ENCODE results near the gene IFNL2.

DNA sequence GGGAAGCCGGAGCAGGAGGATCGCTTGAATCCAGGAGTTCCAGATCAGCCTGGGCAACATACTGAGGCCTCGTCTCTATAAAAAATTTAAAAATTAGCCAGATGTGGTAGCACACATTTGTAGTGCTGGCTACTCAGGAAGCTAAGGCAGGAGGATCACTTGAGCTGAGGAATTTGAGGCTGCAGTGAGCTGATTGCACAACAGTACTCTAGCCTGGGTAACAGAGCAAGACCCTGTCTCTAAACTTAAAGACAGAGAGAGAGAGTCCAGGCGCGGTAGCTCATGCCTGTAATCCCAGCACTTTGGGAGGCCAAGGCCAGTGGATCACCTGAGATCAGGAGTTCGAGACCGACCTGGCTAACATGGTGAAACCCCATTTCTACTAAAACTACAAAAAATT, 27.8 kb upstream of the IFNL2 start:
- no peak for TF ChIP-seq CTCF (IDR thresholded peaks at IDR 0.05)
- TF ChIP-seq, protein P1, sequence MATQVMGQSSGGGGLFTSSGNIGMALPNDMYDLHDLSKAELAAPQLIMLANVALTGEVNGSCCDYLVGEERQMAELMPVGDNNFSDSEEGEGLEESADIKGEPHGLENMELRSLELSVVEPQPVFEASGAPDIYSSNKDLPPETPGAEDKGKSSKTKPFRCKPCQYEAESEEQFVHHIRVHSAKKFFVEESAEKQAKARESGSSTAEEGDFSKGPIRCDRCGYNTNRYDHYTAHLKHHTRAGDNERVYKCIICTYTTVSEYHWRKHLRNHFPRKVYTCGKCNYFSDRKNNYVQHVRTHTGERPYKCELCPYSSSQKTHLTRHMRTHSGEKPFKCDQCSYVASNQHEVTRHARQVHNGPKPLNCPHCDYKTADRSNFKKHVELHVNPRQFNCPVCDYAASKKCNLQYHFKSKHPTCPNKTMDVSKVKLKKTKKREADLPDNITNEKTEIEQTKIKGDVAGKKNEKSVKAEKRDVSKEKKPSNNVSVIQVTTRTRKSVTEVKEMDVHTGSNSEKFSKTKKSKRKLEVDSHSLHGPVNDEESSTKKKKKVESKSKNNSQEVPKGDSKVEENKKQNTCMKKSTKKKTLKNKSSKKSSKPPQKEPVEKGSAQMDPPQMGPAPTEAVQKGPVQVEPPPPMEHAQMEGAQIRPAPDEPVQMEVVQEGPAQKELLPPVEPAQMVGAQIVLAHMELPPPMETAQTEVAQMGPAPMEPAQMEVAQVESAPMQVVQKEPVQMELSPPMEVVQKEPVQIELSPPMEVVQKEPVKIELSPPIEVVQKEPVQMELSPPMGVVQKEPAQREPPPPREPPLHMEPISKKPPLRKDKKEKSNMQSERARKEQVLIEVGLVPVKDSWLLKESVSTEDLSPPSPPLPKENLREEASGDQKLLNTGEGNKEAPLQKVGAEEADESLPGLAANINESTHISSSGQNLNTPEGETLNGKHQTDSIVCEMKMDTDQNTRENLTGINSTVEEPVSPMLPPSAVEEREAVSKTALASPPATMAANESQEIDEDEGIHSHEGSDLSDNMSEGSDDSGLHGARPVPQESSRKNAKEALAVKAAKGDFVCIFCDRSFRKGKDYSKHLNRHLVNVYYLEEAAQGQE (IDR thresholded peaks at IDR 0.05; ENCODE audit: insufficient read depth in 1 of 2, low read depth in 2 of 2, low read length in 1 of 2) = no peak
